NCI-H146 (cell line): Measurements from ENCODE around the gene GALNT11.
"Not testable (repeated sequence)": the region's sequence is repeated elsewhere in the genome, so short reads cannot be mapped to it uniquely, and the experiment has no call there.

Experiments
- DNase-seq: peaks from one replicate; lab custom pipeline; 2025; lab: John Stamatoyannopoulos, UW

Gene GALNT11

GRCh38 chr7:152075379-152075778 is 49.9 kb downstream of the GALNT11 start:
- not testable (repeated sequence) for DNase-seq

GRCh38 chr7:152076324-152076821 is 50.9 kb downstream of the GALNT11 start:
- peak; percentile 7 for DNase-seq

GRCh38 chr7:152076940-152077933 is 51.8 kb downstream of the GALNT11 start:
- DNase-seq, result no peak

GRCh38 chr7:152078025-152078424 is 52.6 kb downstream of the GALNT11 start:
- DNase-seq, result no peak

GRCh38 chr7:152078786-152079185 is 53.3 kb downstream of the GALNT11 start:
- no peak for DNase-seq

GRCh38 chr7:152081088-152081487 is 55.6 kb downstream of the GALNT11 start:
- DNase-seq, result no peak

GRCh38 chr7:152082073-152082721 is 56.7 kb downstream of the GALNT11 start:
- not testable (repeated sequence) for DNase-seq

- DNase-seq, result no peak
These were observed 59.7 kb downstream of the GALNT11 start for GRCh38 chr7:152085131-152085530.

- DNase-seq, result no peak
These were observed 61.0 kb downstream of the GALNT11 start for GRCh38 chr7:152086513-152086912.

- DNase-seq, result no peak
These were observed 63.7 kb downstream of the GALNT11 start for GRCh38 chr7:152089183-152089582.

- no peak for DNase-seq
These were observed 65.3 kb downstream of the GALNT11 start for GRCh38 chr7:152090747-152091146.

- DNase-seq, result no peak
These were observed 68.2 kb downstream of the GALNT11 start for GRCh38 chr7:152093717-152094116.

- DNase-seq, result no peak
These were observed 70.3 kb downstream of the GALNT11 start for GRCh38 chr7:152095771-152096170.

GRCh38 chr7:152097330-152097729 is 71.9 kb downstream of the GALNT11 start:
- no peak for DNase-seq

GRCh38 chr7:152103066-152103465 is 77.6 kb downstream of the GALNT11 start:
- no peak for DNase-seq

GRCh38 chr7:152103691-152104090 is 78.2 kb downstream of the GALNT11 start:
- no peak for DNase-seq

- DNase-seq, result no peak
These were observed 79.7 kb downstream of the GALNT11 start for GRCh38 chr7:152105205-152105604.

GRCh38 chr7:152106990-152107389 is 81.5 kb downstream of the GALNT11 start:
- DNase-seq, result no peak

GRCh38 chr7:152107945-152108344 is 82.5 kb downstream of the GALNT11 start:
- DNase-seq, result no peak

- no peak for DNase-seq
These were observed 82.9 kb downstream of the GALNT11 start for GRCh38 chr7:152108359-152108758.

- DNase-seq, result no peak
These were observed 87.4 kb downstream of the GALNT11 start for GRCh38 chr7:152112829-152113228.

- DNase-seq, result no peak
These were observed 89.7 kb downstream of the GALNT11 start for GRCh38 chr7:152115021-152115718.
